GM12878 (cell line): ENCODE results near the gene AP1B1.
"Not testable (repeated sequence)": the region's sequence is repeated elsewhere in the genome, so short reads cannot be mapped to it uniquely, and the experiment has no call there.

Source experiments
- CBFB ChIP-seq: IDR thresholded peaks from 2 replicates; pipeline ENCODE4 v1.6.1; 2016; ENCODE audit warnings: antibody characterized with exemption, low read depth
- POLR2A ChIP-seq: IDR thresholded peaks from 2 replicates; pipeline ENCODE4 v1.6.1; 2011; ENCODE audit warnings: low read depth, mild to moderate bottlenecking, low read length
- TCF12 ChIP-seq: IDR thresholded peaks from 2 replicates; pipeline ENCODE4 v1.6.1; 2011; ENCODE audit warnings: low read depth, mild to moderate bottlenecking, low read length

GRCh38 chr22:29344889-29345288 lies 43.5 kb downstream of the AP1B1 start:
- not testable (repeated sequence) for TF ChIP-seq POLR2A, CBFB, TCF12
